ENCODE measurements around the gene HP. TPM values are rescaled to one million over a fixed set of nuclear protein-coding genes. Genes with fewer than 3 reads are reported as not detected.
"Not testable (repeated sequence)": the region's sequence is repeated elsewhere in the genome, so short reads cannot be mapped to it uniquely, and the experiment has no call there.

The HP gene
- total RNA-seq, 1 experiment from 2014 or later, result not detected

GRCh38 chr16:72076991-72077706 lies 22.8 kb downstream of the HP start:
- BruUV-seq (replicated peaks); H3K4me3 ChIP-seq; H3K27me3 ChIP-seq (ENCODE audit: insufficient read depth, low read depth); CTCF ChIA-PET; H2AFZ ChIP-seq; H3K4me2 ChIP-seq; H3K9me3 ChIP-seq (ENCODE audit: insufficient read depth, low read depth); H3K36me3 ChIP-seq (ENCODE audit: low read depth); intact Hi-C loops (cut with micrococcal nuclease; ENCODE audit: unreplicated experiment); H4K20me1 ChIP-seq (ENCODE audit: insufficient read depth); H3F3A ChIP-seq (ENCODE audit: insufficient read depth, low read depth); H3K4me1 ChIP-seq (replicated peaks; ENCODE audit: insufficient read depth); DNase-seq; H3K9me2 ChIP-seq (ENCODE audit: insufficient read depth); H3K79me2 ChIP-seq (ENCODE audit: low read depth); H3K27ac ChIP-seq: not testable (repeated sequence)
- POLR2A ChIA-PET (ENCODE audit: unreplicated experiment), result interaction anchor here (0.7 kb wide), 1 partner anchor 17 kb away, joined by 7 read pairs; the partner anchor contains the start of gene DHX38

DNA sequence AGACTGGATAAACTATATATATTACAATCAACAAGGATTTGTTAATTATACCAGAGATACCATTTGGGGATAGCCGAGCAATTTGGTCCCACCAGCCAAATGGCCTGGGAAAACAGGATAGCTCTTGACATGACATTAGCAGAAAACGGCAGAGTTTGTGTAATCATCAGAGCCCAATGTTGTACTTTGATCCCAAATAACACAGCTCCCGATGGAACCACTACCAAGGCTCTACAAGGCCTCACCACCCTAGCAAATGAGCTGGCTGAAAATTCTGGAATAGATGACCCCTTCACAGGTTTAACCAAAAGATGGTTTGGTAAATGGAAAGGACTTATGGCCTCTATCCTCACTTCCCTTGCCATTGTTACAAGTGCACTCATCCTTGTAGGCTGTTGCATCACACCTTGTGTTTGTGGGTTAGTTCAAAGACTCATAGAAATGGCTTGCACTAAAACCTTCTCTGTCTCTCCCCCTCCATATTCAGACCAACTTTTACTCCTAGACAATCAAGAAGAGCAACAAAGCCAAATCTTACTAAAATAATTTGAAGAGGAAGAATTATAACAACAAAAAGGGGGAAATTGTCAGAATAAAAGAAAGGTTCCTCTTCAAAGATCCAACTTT lies 29.6 kb downstream of the HP start:
- Histone ChIP-seq H4K20me1 (ENCODE audit: insufficient read depth) (no peaks in the 10 kb centered on the region), H2AFZ (no peak overlapping the region), H3K9me3 (ENCODE audit: insufficient read depth, low read depth) (peaks cover 6% of the 10 kb centered on the region; the same call in 1 of the 2 replicates), H3K27me3 (ENCODE audit: insufficient read depth, low read depth) (no peaks in the 10 kb centered on the region), H3K9me2 (ENCODE audit: insufficient read depth) (no peaks in the 10 kb centered on the region), H3K79me2 (ENCODE audit: low read depth) (no peaks in the 10 kb centered on the region), H3K27ac (no peak overlapping the region), H3K4me1 (replicated peaks; ENCODE audit: insufficient read depth) (peaks cover 13% of the 10 kb centered on the region), H3K4me2 (no peak overlapping the region), H3F3A (ENCODE audit: insufficient read depth, low read depth) (0 out of 2 replicates have a peak, but pooled peaks cover 6% of the 10 kb centered on the region), H3K4me3 (no peak overlapping the region), H3K36me3 (ENCODE audit: low read depth) (peaks cover 33% of the 10 kb centered on the region)
- no peak for DNase-seq
- intact Hi-C loops (cut with micrococcal nuclease; ENCODE audit: unreplicated experiment), result no loop called here
- TF ChIP-seq CTCF (conservative IDR thresholded peaks at IDR 0.05) (no peak), EZH2 (IDR thresholded peaks at IDR 0.05; ENCODE audit: low read depth) (no peak)
- CTCF ChIA-PET, result no interaction called here
- POLR2A ChIA-PET (ENCODE audit: unreplicated experiment), result no interaction called here
- BruUV-seq (replicated peaks), result no TSS peak

- H2AFZ ChIP-seq, result no peak overlapping the region
- no peaks in the 10 kb centered on the region for H3K79me2 ChIP-seq (ENCODE audit: low read depth)
- H3K9me2 ChIP-seq (ENCODE audit: insufficient read depth), result no peaks in the 10 kb centered on the region
- TF ChIP-seq CTCF (conservative IDR thresholded peaks at IDR 0.05) (no peak), EZH2 (IDR thresholded peaks at IDR 0.05; ENCODE audit: low read depth) (no peak)
- CTCF ChIA-PET, result interaction anchor here (0.5 kb wide), 1 partner anchor 520 kb away, joined by 6 read pairs; no protein-coding TSS in a partner anchor
- no TSS peak for BruUV-seq (replicated peaks)
- peaks cover 6% of the 10 kb centered on the region; the same call in 1 of the 2 replicates for H3K9me3 ChIP-seq (ENCODE audit: insufficient read depth, low read depth)
- H3K4me1 ChIP-seq (replicated peaks; ENCODE audit: insufficient read depth), result peaks cover 13% of the 10 kb centered on the region
- POLR2A ChIA-PET (ENCODE audit: unreplicated experiment), result no interaction called here
- H3K36me3 ChIP-seq (ENCODE audit: low read depth), result peaks cover 34% of the 10 kb centered on the region
- no peaks in the 10 kb centered on the region for H3K27me3 ChIP-seq (ENCODE audit: insufficient read depth, low read depth)
- H3K4me3 ChIP-seq, result no peak overlapping the region
- no peak overlapping the region for H3K4me2 ChIP-seq
- H4K20me1 ChIP-seq (ENCODE audit: insufficient read depth), result no peaks in the 10 kb centered on the region
- H3F3A ChIP-seq (ENCODE audit: insufficient read depth, low read depth), result 0 out of 2 replicates have a peak, but pooled peaks cover 6% of the 10 kb centered on the region
- intact Hi-C loops (cut with micrococcal nuclease; ENCODE audit: unreplicated experiment), result no loop called here
- H3K27ac ChIP-seq, result no peak overlapping the region
- no peak for DNase-seq
Observed at GRCh38 chr16:72084445-72084844, 30.1 kb downstream of the HP start.

Data from PC-9 (cell line).